ENCODE results near the gene CBFA2T3.

CBFA2T3 gene

GRCh38 chr16:89020925-89021595 lies 44.1 kb upstream of the CBFA2T3 start:
- H3K36me3 ChIP-seq (ENCODE audit: control insufficient read depth in 2 of 2, insufficient read depth in 1 of 2, low read length in 2 of 2) = no peaks in the 10 kb centered on the region
- ChIA-PET CTCF (no interaction called here), POLR2A (no interaction called here)

DNA sequence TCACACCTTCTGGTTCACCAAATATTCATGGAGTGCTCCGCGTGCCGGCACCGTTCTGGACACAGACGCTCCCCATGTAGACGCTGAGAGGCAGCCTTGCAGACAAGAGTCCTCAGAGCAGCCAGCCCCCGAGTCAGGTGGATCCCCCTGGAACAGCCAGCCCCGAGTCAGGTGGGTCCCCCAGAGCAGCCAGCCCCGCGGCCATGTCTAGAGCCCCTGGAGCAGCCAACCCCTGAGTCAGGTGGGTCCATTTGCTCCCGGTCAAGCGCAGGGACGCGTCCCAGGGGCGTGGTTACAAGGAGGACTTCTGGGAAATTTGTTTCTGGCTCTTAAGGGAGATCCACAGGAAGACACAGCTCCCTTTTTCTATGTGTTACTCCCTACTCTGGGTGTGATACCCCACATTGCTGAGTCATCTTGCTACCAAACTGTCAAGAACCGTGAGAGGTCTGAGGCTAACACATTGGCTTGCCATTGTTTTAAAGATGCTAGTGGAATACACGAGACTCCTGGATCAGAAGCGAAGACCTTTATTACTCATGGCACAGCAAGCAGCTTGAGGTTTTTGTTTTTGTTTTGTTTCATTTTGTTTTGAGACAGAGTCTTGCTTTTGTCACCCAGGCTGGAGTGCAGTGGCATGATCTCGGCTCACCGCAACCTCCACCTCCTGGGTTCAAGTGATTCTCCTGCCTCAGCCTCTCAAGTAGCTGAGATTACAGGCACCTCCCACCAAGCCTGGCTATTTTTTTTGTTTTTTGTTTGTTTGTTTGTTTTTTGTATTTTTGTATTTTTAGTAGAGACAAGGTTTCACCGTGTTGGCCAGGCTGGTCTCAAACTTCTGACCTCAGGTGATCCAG lies 43.3 kb upstream of the CBFA2T3 start:
- no peak overlapping the region for H3K27ac ChIP-seq (ENCODE audit: extremely low read depth, low read depth, low read length)
- no peak overlapping the region for H3K4me3 ChIP-seq (ENCODE audit: low read depth, low read length)
- ChIA-PET POLR2A (no interaction called here), CTCF (no interaction called here)
- TF ChIP-seq ZNF18 (tag by site-specific recombination; IDR thresholded peaks at IDR 0.05) (no peak), ZNF366 (tag by site-specific recombination; conservative IDR thresholded peaks at IDR 0.05) (no peak), TRIM28 (IDR thresholded peaks at IDR 0.05; ENCODE audit: borderline replicate concordance, low read length) (no peak), ZNF548 (tag by site-specific recombination; IDR thresholded peaks at IDR 0.05) (no peak), ZNF157 (tag by site-specific recombination; IDR thresholded peaks at IDR 0.05) (no peak), ZNF626 (tag by site-specific recombination; IDR thresholded peaks at IDR 0.05) (no peak), ZNF341 (tag by site-specific recombination; IDR thresholded peaks at IDR 0.05; ENCODE audit: low read depth) (no peak), ZNF777 (tag by site-specific recombination; IDR thresholded peaks at IDR 0.05; ENCODE audit: borderline replicate concordance) (no peak), ZNF16 (tag by site-specific recombination; IDR thresholded peaks at IDR 0.05; ENCODE audit: low read depth) (no peak), ZNF645 (tag by site-specific recombination; IDR thresholded peaks at IDR 0.05) (no peak), ZBTB7A (tag by site-specific recombination; IDR thresholded peaks at IDR 0.05; ENCODE audit: low read depth) (no peak)
- H3K36me3 ChIP-seq (ENCODE audit: control insufficient read depth in 2 of 2, insufficient read depth in 1 of 2, low read length in 2 of 2) = no peaks in the 10 kb centered on the region
- H3K4me1 ChIP-seq (ENCODE audit: control insufficient read depth, insufficient read depth, low read length) = no peaks in the 10 kb centered on the region
- H3K9me3 ChIP-seq (ENCODE audit: control insufficient read depth, insufficient read depth, low read depth, low read length) = no peaks in the 10 kb centered on the region

More at GRCh38 chr16:89020925-89021595, 44.1 kb upstream of the CBFA2T3 start:
- TF ChIP-seq ZNF2 (tag by site-specific recombination; IDR thresholded peaks at IDR 0.05) (no peak), ZEB2 (tag by site-specific recombination; IDR thresholded peaks at IDR 0.05) (no peak), GLIS2 (tag by site-specific recombination; IDR thresholded peaks at IDR 0.05) (no peak), ZNF600 (tag by site-specific recombination; IDR thresholded peaks at IDR 0.05) (no peak), ZNF366 (tag by site-specific recombination; conservative IDR thresholded peaks at IDR 0.05) (no peak), ZNF639 (tag by site-specific recombination; IDR thresholded peaks at IDR 0.05) (no peak), ZNF777 (tag by site-specific recombination; IDR thresholded peaks at IDR 0.05; ENCODE audit: borderline replicate concordance) (no peak), ZBTB8A (tag by site-specific recombination; IDR thresholded peaks at IDR 0.05) (no peak), ZNF155 (tag by site-specific recombination; IDR thresholded peaks at IDR 0.05) (no peak)
- Histone ChIP-seq H3K9me3 (ENCODE audit: control insufficient read depth, insufficient read depth, low read depth, low read length) (no peaks in the 10 kb centered on the region), H3K4me1 (ENCODE audit: control insufficient read depth, insufficient read depth, low read length) (no peaks in the 10 kb centered on the region), H3K27ac (ENCODE audit: extremely low read depth, low read depth, low read length) (no peak overlapping the region), H3K4me3 (ENCODE audit: low read depth, low read length) (no peak overlapping the region)

Data from HEK293 (cell line).